Caco-2 (cell line): ENCODE measurements around the gene NEURL1B. TPM values are rescaled to one million over a fixed set of nuclear protein-coding genes. Genes with fewer than 3 reads are reported as not detected.

Experiments used
- BruUV-seq: library from RNA; stranded (reverse); fragments of 400-500 nt; replicated peaks from 2 replicates; lab custom pipeline; 2021; lab: Mats Ljungman, UMichigan
- CTCF ChIA-PET: fragments of 300-600 bp; sonication (Branson Sonifier 250); formaldehyde crosslinking; loops from one replicate; lab custom pipeline; 2022; ENCODE audit warnings: antibody characterized with exemption; lab: Charles Lee
- POLR2A ChIA-PET: fragments of 300-600 bp; sonication (Branson Sonifier 250); formaldehyde crosslinking; loops from one replicate; lab custom pipeline; 2022; ENCODE audit warnings: antibody characterized with exemption; lab: Charles Lee
- DNase-seq, 2 experiments: peaks; one replicate each; pipeline versions ENCODE4 v3.0.0 to v3.0.0-alpha.2; 2020 to 2022
- H3K27me3 ChIP-seq: replicated peaks from 2 replicates; pipeline ENCODE4 v1.6.0; 2011; ENCODE audit warnings: low read length; ENCODE audit not compliant: control insufficient read depth, insufficient read depth
- H3K36me3 ChIP-seq: 2 replicates; pipeline ENCODE4 v1.5.1; 2011; ENCODE audit warnings: low read length; ENCODE audit not compliant: control insufficient read depth, insufficient read depth
- H3K4me1 ChIP-seq: fragments of 250-450 bp; sonication (Bioruptor Pico); 2 replicates; pipeline ENCODE4 v1.5.1; 2020; ENCODE audit warnings: mild to moderate bottlenecking
- H3K4me3 ChIP-seq: 2 replicates; pipeline ENCODE4 v1.5.1; 2011; ENCODE audit warnings: low read depth, mild to moderate bottlenecking, control low read depth, low read length
- H3K9me3 ChIP-seq: fragments of 250-450 bp; sonication (Bioruptor Pico); 2 replicates; pipeline ENCODE4 v1.5.1; 2020; ENCODE audit warnings: mild to moderate bottlenecking, moderate library complexity
- H3K27ac Mint-ChIP-seq: one replicate; pipeline ENCODE4 v1.8.0; 2022; ENCODE audit warnings: mixed read lengths; ENCODE audit not compliant: unreplicated experiment
- H3K27me3 Mint-ChIP-seq: one replicate; pipeline ENCODE4 v1.8.0; 2022; ENCODE audit warnings: mixed read lengths; ENCODE audit not compliant: insufficient read depth, unreplicated experiment
- H3K36me3 Mint-ChIP-seq: one replicate; pipeline ENCODE4 v1.8.0; 2022; ENCODE audit warnings: mild to moderate bottlenecking, mixed read lengths; ENCODE audit not compliant: insufficient read depth, unreplicated experiment
- H3K4me1 Mint-ChIP-seq: one replicate; pipeline ENCODE4 v1.8.0; 2022; ENCODE audit warnings: low read depth, mixed read lengths; ENCODE audit not compliant: unreplicated experiment
- H3K4me3 Mint-ChIP-seq: one replicate; pipeline ENCODE4 v1.8.0; 2022; ENCODE audit warnings: mild to moderate bottlenecking, moderate library complexity, mixed read lengths; ENCODE audit not compliant: unreplicated experiment
- H3K9me3 Mint-ChIP-seq: one replicate; pipeline ENCODE4 v1.8.0; 2022; ENCODE audit warnings: mixed read lengths; ENCODE audit not compliant: unreplicated experiment
- CTCF ChIP-seq, 2 experiments: fragments of 200-600 bp in 1 of 2; IDR thresholded peaks; 1 replicate in 1 of 2; 2 replicates in 1 of 2; pipeline versions ENCODE4 v1.5.1 to v1.8.0; 2011 to 2022; ENCODE audit warnings: antibody characterized with exemption in 1 of 2, control low read depth in 1 of 2, inconsistent platforms in 1 of 2, low read depth in 1 of 2, low read length in 1 of 2, mild to moderate bottlenecking in 1 of 2, moderate library complexity in 1 of 2; ENCODE audit not compliant: insufficient read depth in 1 of 2, severe bottlenecking in 1 of 2, unreplicated experiment in 1 of 2
- intact Hi-C: fragments of 100-400 bp; cut with micrococcal nuclease; formaldehyde crosslinking; loops from one replicate; pipeline ENCODE4 v1.10.0; 2022; ENCODE audit not compliant: unreplicated experiment
- total RNA-seq: library from RNA; stranded (reverse); gene quantifications from 2 replicates; pipeline ENCODE4 v1.2.3, GENCODE V29; 2022

Gene NEURL1B
- total RNA-seq, 1 experiment from 2014 or later: 7.6 TPM

GRCh38 chr5:172721455-172722326 is 80.6 kb downstream of the NEURL1B start:
- no peaks in the 10 kb centered on the region for H3K27me3 Mint-ChIP-seq
- CTCF ChIA-PET: no interaction called here
- DNase-seq: no peak

GRCh38 chr5:172722327-172722815 is 81.3 kb downstream of the NEURL1B start:
- H3K4me3 Mint-ChIP-seq: no peak overlapping the region
- H3K27ac Mint-ChIP-seq: no peak overlapping the region
- no peak overlapping the region for H3K4me3 ChIP-seq
- no peaks in the 10 kb centered on the region for H3K27me3 Mint-ChIP-seq
- BruUV-seq: no TSS peak
- H3K4me1 ChIP-seq: peaks cover 12% of the 10 kb centered on the region
- H3K36me3 Mint-ChIP-seq: no peaks in the 10 kb centered on the region
- no peak for TF ChIP-seq CTCF (IDR thresholded peaks at IDR 0.05; ENCODE audit: insufficient read depth in 1 of 2, low read depth in 1 of 2, low read length in 1 of 2, severe bottlenecking in 1 of 2, unreplicated experiment in 1 of 2)
- CTCF ChIA-PET: no interaction called here
- no peaks in the 10 kb centered on the region for H3K9me3 ChIP-seq
- H3K27me3 ChIP-seq: no peaks in the 10 kb centered on the region
- intact Hi-C loops: no loop called here
- POLR2A ChIA-PET: no interaction called here
- peaks cover 14% of the 10 kb centered on the region for H3K4me1 Mint-ChIP-seq
- no peaks in the 10 kb centered on the region for H3K9me3 Mint-ChIP-seq
- no peaks in the 10 kb centered on the region for H3K36me3 ChIP-seq
- no peak for DNase-seq

More at GRCh38 chr5:172721455-172722326, 80.6 kb downstream of the NEURL1B start:
- H3K27ac Mint-ChIP-seq: no peak overlapping the region
- no TSS peak for BruUV-seq
- H3K4me1 ChIP-seq: peaks cover 13% of the 10 kb centered on the region
- no peaks in the 10 kb centered on the region for H3K9me3 Mint-ChIP-seq
- POLR2A ChIA-PET: no interaction called here
- H3K9me3 ChIP-seq: no peaks in the 10 kb centered on the region
- H3K36me3 Mint-ChIP-seq: no peaks in the 10 kb centered on the region
- no peak for TF ChIP-seq CTCF (IDR thresholded peaks at IDR 0.05; ENCODE audit: insufficient read depth in 1 of 2, low read depth in 1 of 2, low read length in 1 of 2, severe bottlenecking in 1 of 2, unreplicated experiment in 1 of 2)
- H3K27me3 ChIP-seq: no peaks in the 10 kb centered on the region
- no peaks in the 10 kb centered on the region for H3K36me3 ChIP-seq
- no peak overlapping the region for H3K4me3 Mint-ChIP-seq
- intact Hi-C loops: no loop called here
- peaks cover 11% of the 10 kb centered on the region for H3K4me1 Mint-ChIP-seq
- no peak overlapping the region for H3K4me3 ChIP-seq

- Mint-ChIP-seq H3K27me3 (no peaks in the 10 kb centered on the region), H3K36me3 (no peaks in the 10 kb centered on the region), H3K27ac (no peak overlapping the region), H3K9me3 (no peaks in the 10 kb centered on the region), H3K4me3 (no peak overlapping the region), H3K4me1 (peaks cover 14% of the 10 kb centered on the region)
- H3K36me3 ChIP-seq: no peaks in the 10 kb centered on the region
- TF ChIP-seq CTCF (IDR thresholded peaks at IDR 0.05; ENCODE audit: insufficient read depth in 1 of 2, low read depth in 1 of 2, low read length in 1 of 2, severe bottlenecking in 1 of 2, unreplicated experiment in 1 of 2): no peak
- intact Hi-C loops: no loop called here
- no peak overlapping the region for H3K4me3 ChIP-seq
- peaks cover 12% of the 10 kb centered on the region for H3K4me1 ChIP-seq
- CTCF ChIA-PET: no interaction called here
- DNase-seq: no peak
- POLR2A ChIA-PET: no interaction called here
- no TSS peak for BruUV-seq
- H3K9me3 ChIP-seq: no peaks in the 10 kb centered on the region
- H3K27me3 ChIP-seq: no peaks in the 10 kb centered on the region
These were observed 82.4 kb downstream of the NEURL1B start for GRCh38 chr5:172723508-172723907.
